GM19351 (cell line): ENCODE measurements around the gene FAM20C.
"Not testable (repeated sequence)": the region's sequence is repeated elsewhere in the genome, so short reads cannot be mapped to it uniquely, and the experiment has no call there.

ENCODE experiments used
- ATAC-seq: cut with Tn5 transposase; IDR thresholded peaks from one replicate; pipeline ENCODE4 v1.9.1; 2021; ENCODE audit warnings: mild to moderate bottlenecking, moderate library complexity; ENCODE audit not compliant: unreplicated experiment

Gene FAM20C

DNA sequence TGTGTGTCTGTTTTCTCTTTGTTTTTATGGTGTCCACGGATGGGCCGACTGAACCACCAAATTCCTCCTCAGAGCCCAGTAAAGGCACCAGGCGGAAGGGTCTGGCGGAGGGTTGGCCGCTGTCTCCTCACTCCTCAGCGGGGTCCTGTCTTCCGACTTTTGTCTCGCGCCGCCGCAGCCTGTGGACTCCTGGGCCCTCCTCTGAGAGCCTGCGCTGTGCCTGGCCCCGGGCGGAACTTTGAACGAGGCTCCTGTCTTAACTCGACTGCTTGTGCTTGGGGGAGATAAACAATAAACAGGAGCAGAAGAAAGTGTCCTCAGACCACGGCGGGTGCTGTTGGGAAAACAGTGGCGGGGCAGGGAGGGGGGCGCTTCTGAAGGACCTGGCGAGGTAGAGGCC is 2.2 kb upstream of the FAM20C start:
- ATAC-seq, result no peak

GRCh38 chr7:191105-191980 is 1.0 kb upstream of the FAM20C start:
- no peak for ATAC-seq

DNA sequence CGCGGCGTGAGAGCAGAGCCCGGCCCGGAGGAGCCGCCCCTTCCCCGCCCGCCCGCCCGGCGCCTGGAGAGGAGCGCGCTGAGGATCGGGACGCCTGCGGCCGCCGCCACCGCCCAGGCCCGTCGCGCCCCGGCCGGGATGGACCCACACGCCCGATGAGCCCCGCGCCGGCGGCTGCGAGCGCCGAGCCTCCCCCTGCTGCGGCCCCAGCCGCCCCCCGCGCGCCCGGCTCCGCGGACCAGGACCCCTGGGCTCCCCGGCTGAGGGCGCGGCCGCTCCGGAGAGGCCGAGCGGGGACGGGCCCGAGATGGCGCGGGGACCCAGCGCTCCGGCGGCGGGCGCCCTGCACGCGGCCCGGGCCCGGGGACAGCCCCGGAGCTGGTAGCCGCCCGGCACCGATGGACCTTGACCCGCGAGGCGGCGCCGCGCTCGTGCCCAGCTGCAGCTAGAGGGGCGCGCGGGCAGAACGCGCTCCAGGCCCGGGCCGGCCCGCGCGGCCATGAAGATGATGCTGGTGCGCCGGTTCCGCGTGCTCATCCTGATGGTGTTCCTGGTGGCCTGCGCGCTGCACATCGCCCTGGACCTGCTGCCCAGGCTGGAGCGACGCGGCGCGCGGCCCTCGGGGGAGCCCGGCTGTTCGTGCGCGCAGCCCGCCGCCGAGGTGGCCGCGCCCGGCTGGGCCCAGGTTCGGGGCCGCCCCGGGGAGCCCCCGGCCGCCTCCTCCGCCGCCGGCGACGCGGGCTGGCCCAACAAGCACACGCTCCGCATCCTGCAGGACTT is 520 bp downstream of the FAM20C start:
- ATAC-seq, result no peak

- no peak for ATAC-seq
These were observed 1.3 kb downstream of the FAM20C start for GRCh38 chr7:193481-194251.

GRCh38 chr7:194252-195009 is 2.1 kb downstream of the FAM20C start:
- ATAC-seq, result no peak

GRCh38 chr7:195010-195829 is 2.8 kb downstream of the FAM20C start:
- ATAC-seq, result no peak

DNA sequence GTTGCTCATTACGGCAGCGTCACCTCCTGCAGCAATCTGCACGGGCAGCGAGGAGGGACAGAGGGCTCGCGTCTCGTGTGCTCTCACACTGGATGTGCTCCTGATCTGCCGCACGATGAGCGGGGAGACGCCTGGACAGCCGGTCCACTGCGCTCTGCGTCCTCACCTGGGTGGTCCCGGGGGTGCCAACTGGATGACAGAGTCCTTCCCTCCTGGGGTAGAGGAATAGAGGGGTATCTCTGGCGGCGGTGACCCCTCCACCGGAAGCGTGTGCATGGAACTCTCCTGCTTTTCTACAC is 3.4 kb downstream of the FAM20C start:
- no peak for ATAC-seq

DNA sequence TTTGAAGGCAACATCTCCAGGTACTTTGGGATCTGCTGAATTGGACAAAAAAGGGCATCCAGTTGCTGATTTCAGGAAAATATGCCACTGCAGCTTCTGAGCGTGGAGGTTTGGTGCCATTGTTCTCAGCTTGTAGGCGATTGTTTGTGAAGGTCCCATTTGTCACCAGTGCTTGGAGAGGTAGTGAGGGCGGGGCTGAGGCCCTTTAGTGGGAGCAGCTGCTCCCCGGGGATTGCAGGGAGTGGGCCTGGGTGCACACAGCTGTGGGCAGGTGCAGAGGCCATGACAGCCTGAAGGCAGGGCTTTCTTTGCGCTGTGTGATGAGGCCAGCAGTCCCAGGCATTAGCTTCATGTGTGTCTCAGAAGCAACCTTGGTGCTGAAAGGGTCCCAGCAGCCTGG is 3.9 kb downstream of the FAM20C start:
- ATAC-seq, result no peak

DNA sequence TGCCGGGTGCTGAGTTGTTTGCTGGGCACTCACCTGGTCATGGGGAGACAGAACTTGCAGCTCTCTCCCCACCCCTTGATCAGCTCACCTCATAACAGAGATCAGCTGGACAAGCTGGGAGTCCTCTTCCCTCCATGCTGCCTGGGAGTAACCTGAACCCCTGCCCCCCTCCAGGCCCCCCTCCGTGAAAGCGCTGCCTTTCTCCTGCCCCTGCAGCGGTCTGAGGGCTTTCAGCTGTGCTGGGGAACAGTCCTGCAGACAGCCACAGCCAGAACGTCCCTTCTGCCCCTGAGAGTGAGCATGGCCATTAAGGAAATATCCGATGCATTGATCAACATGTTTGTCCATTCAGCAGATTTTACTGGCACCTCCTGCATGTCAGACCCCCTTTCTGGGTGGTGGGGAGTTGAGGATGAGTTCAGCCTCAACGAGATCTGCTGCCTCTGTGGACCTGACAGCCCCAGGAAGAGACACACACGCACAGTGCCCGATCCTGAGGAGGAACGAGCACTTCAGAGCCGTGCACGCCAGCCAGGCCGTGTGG is 4.5 kb downstream of the FAM20C start:
- ATAC-seq, result no peak

DNA sequence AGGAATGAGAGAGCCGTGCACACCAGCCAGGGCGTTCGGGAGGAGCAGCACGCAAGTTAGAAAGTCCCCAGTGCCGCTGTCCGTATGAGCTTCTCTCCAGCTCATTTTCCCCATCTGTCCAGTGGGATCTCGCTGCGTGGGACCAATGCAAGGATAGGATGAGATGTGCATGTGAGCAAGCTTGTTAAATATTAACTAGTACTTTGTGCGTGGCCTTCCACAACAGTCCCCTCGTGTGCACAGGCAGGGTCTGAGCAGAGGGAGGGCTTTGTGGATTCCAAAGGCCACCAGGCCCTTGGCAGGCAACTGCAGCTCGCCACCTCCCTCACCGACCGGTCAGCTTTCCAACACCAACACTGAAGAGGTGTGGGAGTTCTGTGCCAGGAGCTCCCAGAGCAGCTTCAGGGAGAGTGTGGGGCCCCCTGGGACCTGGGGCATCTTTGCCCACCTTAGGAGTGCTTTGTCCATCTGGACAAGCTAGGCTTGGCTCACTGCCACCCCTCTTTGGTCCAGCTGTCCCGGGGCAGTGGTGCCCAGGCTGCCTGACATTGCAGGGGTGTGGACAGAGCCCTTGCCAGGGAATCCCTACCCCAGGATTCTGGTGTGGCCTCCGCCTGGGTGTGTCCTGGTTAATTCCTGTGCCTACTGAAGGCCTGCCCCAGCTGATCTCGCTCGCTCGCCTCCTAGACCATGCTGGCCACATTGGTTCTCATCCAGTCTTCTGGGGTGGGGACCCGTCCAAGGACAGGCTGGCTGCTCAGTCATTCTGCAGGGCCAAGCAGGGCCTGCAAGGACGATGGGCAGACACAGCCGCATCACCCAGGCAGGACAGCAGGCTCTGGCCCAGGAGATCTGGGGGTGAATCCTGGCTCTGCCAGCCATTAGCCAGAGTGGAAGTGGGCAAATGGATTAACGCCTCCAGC is 5.3 kb downstream of the FAM20C start:
- ATAC-seq, result no peak

- no peak for ATAC-seq
These were observed 7.3 kb downstream of the FAM20C start for GRCh38 chr7:199483-200249.

GRCh38 chr7:200290-200689 is 7.9 kb downstream of the FAM20C start:
- ATAC-seq, result no peak

DNA sequence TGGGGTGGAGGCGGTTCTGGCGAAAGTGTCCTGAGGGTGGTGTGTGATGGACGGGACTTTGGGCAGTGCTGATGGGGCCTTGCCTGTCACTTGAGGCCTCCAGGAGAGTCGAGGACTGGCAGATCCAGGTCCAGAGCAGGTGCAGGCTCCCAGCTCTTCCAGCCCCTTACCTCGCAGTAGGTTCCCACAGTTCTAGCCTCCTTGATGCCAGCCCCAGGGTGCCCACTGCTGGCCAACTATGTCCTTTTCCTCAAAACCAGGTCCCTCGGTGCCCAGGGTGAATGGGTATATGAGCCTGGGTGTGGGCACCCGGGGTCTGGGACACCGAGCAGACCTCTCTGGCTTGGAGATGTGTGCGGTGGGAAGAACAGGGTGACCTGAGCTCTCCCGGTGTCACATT is 8.3 kb downstream of the FAM20C start:
- no peak for ATAC-seq

DNA sequence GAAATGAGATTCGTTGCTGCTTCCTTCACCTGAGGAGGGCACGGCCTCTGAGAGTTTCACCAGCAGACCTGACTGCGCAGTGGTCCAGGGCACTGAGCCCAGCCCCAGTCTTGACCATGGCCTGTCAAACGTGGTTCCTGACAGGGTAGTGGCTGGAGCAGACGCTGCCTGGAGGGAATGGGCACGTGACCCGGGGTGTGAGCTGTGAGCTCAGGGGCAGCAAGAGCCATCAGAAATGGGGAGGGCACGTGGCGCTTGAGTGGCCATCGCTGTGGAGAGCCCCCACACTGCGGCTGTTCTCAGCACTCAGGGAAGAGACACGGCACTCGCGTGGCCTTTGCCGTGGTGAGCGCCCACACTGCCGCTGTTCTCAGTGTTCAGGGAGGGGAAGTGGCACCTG is 12.0 kb downstream of the FAM20C start:
- ATAC-seq, result no peak

DNA sequence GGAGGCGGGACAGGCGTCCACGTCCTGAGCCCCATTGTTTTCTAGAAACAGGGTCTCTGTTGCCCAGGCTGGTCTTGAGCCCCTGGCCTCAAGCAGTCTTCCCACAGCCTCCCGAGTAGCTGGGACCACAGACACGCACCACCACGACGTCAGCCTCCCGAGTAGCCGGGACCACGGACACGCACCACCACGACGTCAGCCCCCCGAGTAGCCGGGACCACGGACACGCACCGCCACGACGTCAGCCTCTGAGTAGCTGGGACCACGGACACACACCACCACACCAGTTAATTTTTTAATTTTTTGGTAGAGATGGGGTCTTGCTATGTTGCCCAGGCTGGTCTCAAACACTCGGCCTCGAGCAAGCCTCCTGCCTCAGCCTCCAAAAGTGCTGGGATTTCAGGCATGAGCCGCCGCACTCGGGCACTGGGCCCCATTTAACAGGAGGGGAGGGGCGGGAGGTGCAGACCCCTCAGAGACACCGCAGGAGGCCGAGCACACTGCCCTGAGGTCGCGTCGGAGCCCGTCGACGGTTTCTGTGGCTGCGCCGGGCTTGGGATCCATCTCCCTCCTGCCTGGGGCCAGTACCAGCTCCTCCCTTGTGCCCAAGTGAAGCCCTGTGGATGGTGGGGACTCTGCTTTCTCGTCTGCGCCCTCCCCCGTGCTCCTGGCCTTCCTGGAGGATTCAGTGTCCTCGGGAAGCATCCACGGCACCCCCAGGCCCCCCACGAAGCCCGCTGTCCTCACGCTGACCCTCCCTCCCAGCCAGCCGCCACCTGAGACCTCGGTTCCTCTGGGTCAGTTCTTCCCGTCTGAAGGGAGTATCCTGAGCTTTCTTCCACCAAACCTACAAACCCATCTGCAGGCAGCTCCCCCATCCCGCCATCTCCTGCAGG is 13.0 kb downstream of the FAM20C start:
- no peak for ATAC-seq

DNA sequence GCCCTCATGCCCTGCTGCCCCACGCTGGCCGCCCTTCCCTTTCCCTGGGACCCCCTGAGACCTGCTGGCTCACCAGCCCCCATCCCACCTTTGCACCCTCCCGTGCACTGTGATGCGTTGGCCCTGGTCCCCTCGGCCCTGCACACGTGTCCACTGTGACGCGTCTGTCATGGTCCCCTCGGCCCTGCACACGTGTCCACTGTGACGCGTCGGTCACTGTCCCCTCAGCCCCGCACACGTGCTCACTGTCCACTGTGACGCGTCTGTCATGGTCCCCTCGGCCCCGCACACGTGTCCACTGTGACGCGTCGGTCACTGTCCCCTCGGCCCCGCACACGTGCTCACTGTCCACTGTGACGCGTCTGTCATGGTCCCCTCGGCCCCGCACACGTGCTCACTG is 14.0 kb downstream of the FAM20C start:
- not testable (repeated sequence) for ATAC-seq
